HCEC 1CT (cell line): ENCODE data around the gene GABRR2.
A peak's percentile ranks its signal among the peaks of the same experiment; 100 is the strongest.

ENCODE experiments used
- DNase-seq: peaks from one replicate; pipeline ENCODE4 v3.0.0-alpha.2; 2017

Gene GABRR2

GRCh38 chr6:89315249-89315885 is at the start of gene GABRR2:
GABRR2 (minus strand) TSS chr6:89315299; CDS start chr6:89315165, 134 bp downstream.
- no peak for DNase-seq

GRCh38 chr6:89364586-89364985 is 49.5 kb upstream of the GABRR2 start:
- no peak for DNase-seq

GRCh38 chr6:89361171-89361570 is 46.1 kb upstream of the GABRR2 start:
- no peak for DNase-seq

- peak; percentile 63 for DNase-seq
Measured at GRCh38 chr6:89360415-89360999, 45.4 kb upstream of the GABRR2 start.

GRCh38 chr6:89359561-89359960 is 44.5 kb upstream of the GABRR2 start:
- no peak for DNase-seq

- no peak for DNase-seq
Measured at GRCh38 chr6:89357390-89357789, 42.3 kb upstream of the GABRR2 start.

GRCh38 chr6:89356642-89357170 is 41.6 kb upstream of the GABRR2 start:
- no peak for DNase-seq

- no peak for DNase-seq
Measured at GRCh38 chr6:89355511-89356194, 40.6 kb upstream of the GABRR2 start.

- DNase-seq = no peak
Measured at GRCh38 chr6:89353702-89354392, 38.7 kb upstream of the GABRR2 start.

- no peak for DNase-seq
Measured at GRCh38 chr6:89353118-89353556, 38.0 kb upstream of the GABRR2 start.

GRCh38 chr6:89352278-89353117 is 37.4 kb upstream of the GABRR2 start, which contains the start of gene UBE2J1:
UBE2J1 (minus strand) TSS chr6:89352722; CDS start chr6:89352569, 153 bp downstream.
- DNase-seq = peak; percentile 88

- no peak for DNase-seq
Measured at GRCh38 chr6:89351671-89352277, 36.7 kb upstream of the GABRR2 start.

GRCh38 chr6:89350281-89350966 is 35.3 kb upstream of the GABRR2 start:
- peak; percentile 6 for DNase-seq

GRCh38 chr6:89348372-89348771 is 33.3 kb upstream of the GABRR2 start:
- DNase-seq = no peak

GRCh38 chr6:89347825-89348224 is 32.7 kb upstream of the GABRR2 start:
- DNase-seq = no peak

- DNase-seq = no peak
Measured at GRCh38 chr6:89346433-89346832, 31.3 kb upstream of the GABRR2 start.

- peak; percentile 38 for DNase-seq
Measured at GRCh38 chr6:89339565-89339964, 24.5 kb upstream of the GABRR2 start.

- no peak for DNase-seq
Measured at GRCh38 chr6:89335164-89335563, 20.1 kb upstream of the GABRR2 start.

GRCh38 chr6:89330910-89331309 is 15.8 kb upstream of the GABRR2 start:
- DNase-seq = no peak

- DNase-seq = no peak
Measured at GRCh38 chr6:89328976-89329375, 13.9 kb upstream of the GABRR2 start.

- DNase-seq = no peak
Measured at GRCh38 chr6:89324304-89324703, 9.2 kb upstream of the GABRR2 start.
